Activated T-cell treated with anti-CD3 and anti-CD28 coated beads for 48 hours (primary cell): ENCODE data around the gene TBC1D22A.

Experiments used
- DNase-seq: peaks from one replicate; pipeline ENCODE4 v3.0.0-alpha.2; 2020; ENCODE audit warnings: low read depth

Gene TBC1D22A

GRCh38 chr22:47221840-47222615 is 459.6 kb downstream of the TBC1D22A start:
- DNase-seq: no peak
